Thyroid gland (tissue), 4 donors: ENCODE results near the gene PRICKLE1. TPM values are rescaled to one million over a fixed set of nuclear protein-coding genes. Genes with fewer than 3 reads are reported as not detected.

ENCODE experiments used
- DNase-seq, 2 donors: peaks; one replicate each; pipeline ENCODE4 v3.0.0-alpha.2; 2019
- H3K27ac ChIP-seq, 3 donors: fragments of 200-600 bp; sonication (generic); 1 replicate in 2 of 3; 2 replicates in 1 of 3; pipeline ENCODE4 v1.5.1; 2016 to 2019; ENCODE audit warnings: mild to moderate bottlenecking in 1 of 3, moderate library complexity in 1 of 3
- H3K27me3 ChIP-seq: fragments of 200-600 bp; sonication (generic); one replicate; pipeline ENCODE4 v1.5.1; 2019
- H3K36me3 ChIP-seq, 2 donors: fragments of 200-600 bp; sonication (generic); one replicate each; pipeline ENCODE4 v1.5.1; 2016 to 2019
- H3K4me1 ChIP-seq, 2 donors: fragments of 200-600 bp; sonication (generic); one replicate each; pipeline ENCODE4 v1.5.1; 2017 to 2019
- H3K4me3 ChIP-seq, 3 donors: fragments of 200-600 bp; sonication (generic); replicated peaks in 1 of 3; 1 replicate in 2 of 3; 2 replicates in 1 of 3; pipeline ENCODE4 v1.5.1; 2016; ENCODE audit warnings: mild to moderate bottlenecking in 1 of 3
- H3K9me3 ChIP-seq: fragments of 200-600 bp; sonication (generic); one replicate; pipeline ENCODE4 v1.5.1; 2017
- CTCF ChIP-seq, 6 experiments: fragments of 200-600 bp in 3 of 6; fragments of 450-650 bp in 3 of 6; sonication (generic) in 3 of 6; IDR thresholded peaks; one replicate each; pipeline ENCODE4 v1.5.1; 2016 to 2019; ENCODE audit warnings: antibody characterized with exemption in 6 of 6, mild to moderate bottlenecking in 2 of 6, inconsistent platforms in 1 of 6, moderate library complexity in 1 of 6
- POLR2A ChIP-seq, 2 donors: fragments of 450-650 bp; IDR thresholded peaks; one replicate each; pipeline ENCODE4 v1.6.1; 2017; ENCODE audit warnings: antibody characterized with exemption in 2 of 2, mild to moderate bottlenecking in 2 of 2, moderate library complexity in 1 of 2
- WGBS, 2 donors: methylation state at CpG; one replicate each; pipeline ENCODE4 v1.1.5; 2017; 5-methylcytosine and 5-hydroxymethylcytosine counted together
- intact Hi-C: fragments of 100-400 bp; cut with DNase I; formaldehyde crosslinking; loops from one replicate; pipeline ENCODE4 v1.15.1; 2023
- total RNA-seq, 4 donors: library from RNA; depleted of rRNA; stranded (reverse); fragments of >200 nt; gene quantifications; one replicate each; pipeline ENCODE4 v1.2.3, GENCODE V29; 2016

The PRICKLE1 gene
- total RNA-seq, 4 donors from 2014 or later: 17.2 to 25.4 (median 19.6) TPM

- DNase-seq: no peak
- Histone ChIP-seq H3K4me1 (no peaks in the 10 kb centered on the region), H3K36me3 (no peaks in the 10 kb centered on the region), H3K27me3 (no peaks in the 10 kb centered on the region), H3K27ac (no peak overlapping the region), H3K4me3 (no peak overlapping the region), H3K9me3 (no peaks in the 10 kb centered on the region)
- TF ChIP-seq CTCF (IDR thresholded peaks at IDR 0.05) (no peak), POLR2A (IDR thresholded peaks at IDR 0.05) (no peak)
- intact Hi-C loops: no loop called here
- 71 to 82% methylated on average over 1 of the region's 1 CpG for WGBS, 2 donors
Measured at GRCh38 chr12:42511656-42512055, 77.9 kb downstream of the PRICKLE1 start.

- Histone ChIP-seq H3K27ac (no peak overlapping the region), H3K27me3 (no peaks in the 10 kb centered on the region), H3K4me3 (no peak overlapping the region), H3K4me1 (no peaks in the 10 kb centered on the region), H3K36me3 (no peaks in the 10 kb centered on the region), H3K9me3 (no peaks in the 10 kb centered on the region)
- TF ChIP-seq CTCF (IDR thresholded peaks at IDR 0.05) (no peak), POLR2A (IDR thresholded peaks at IDR 0.05) (no peak)
- no peak for DNase-seq
- intact Hi-C loops: no loop called here
Measured at GRCh38 chr12:42510823-42511222, 78.7 kb downstream of the PRICKLE1 start.

GRCh38 chr12:42508913-42509460, 80.6 kb downstream of the PRICKLE1 start:
- no peak overlapping the region for H3K27ac ChIP-seq
- WGBS, 2 donors: 51 to 68% methylated on average over 5 of the region's 5 CpGs
- no peaks in the 10 kb centered on the region for H3K4me1 ChIP-seq
- no peak for DNase-seq
- H3K27me3 ChIP-seq: no peaks in the 10 kb centered on the region
- H3K36me3 ChIP-seq: no peaks in the 10 kb centered on the region
- no peaks in the 10 kb centered on the region for H3K9me3 ChIP-seq
- intact Hi-C loops: no loop called here
- TF ChIP-seq CTCF (IDR thresholded peaks at IDR 0.05): no peak
- no peak for TF ChIP-seq POLR2A (IDR thresholded peaks at IDR 0.05)
- H3K4me3 ChIP-seq: no peak overlapping the region

GRCh38 chr12:42507565-42507964, 82.0 kb downstream of the PRICKLE1 start:
- TF ChIP-seq CTCF (IDR thresholded peaks at IDR 0.05) (no peak), POLR2A (IDR thresholded peaks at IDR 0.05) (no peak)

GRCh38 chr12:42507081-42507480, 82.5 kb downstream of the PRICKLE1 start:
- Histone ChIP-seq H3K4me1 (no peaks in the 10 kb centered on the region), H3K36me3 (no peaks in the 10 kb centered on the region), H3K4me3 (no peak overlapping the region), H3K27me3 (no peaks in the 10 kb centered on the region), H3K27ac (no peak overlapping the region), H3K9me3 (no peaks in the 10 kb centered on the region)
- TF ChIP-seq CTCF (IDR thresholded peaks at IDR 0.05): no peak
- no peak for TF ChIP-seq POLR2A (IDR thresholded peaks at IDR 0.05)
- intact Hi-C loops: no loop called here
- DNase-seq: no peak
- 61 to 73% methylated on average over 4 of the region's 4 CpGs for WGBS, 2 donors

More at GRCh38 chr12:42507565-42507964, 82.0 kb downstream of the PRICKLE1 start:
- H3K27ac ChIP-seq: no peak overlapping the region
- no peaks in the 10 kb centered on the region for H3K4me1 ChIP-seq
- DNase-seq: no peak
- intact Hi-C loops: no loop called here
- WGBS, 2 donors: 60 to 62% methylated on average over 3 of the region's 3 CpGs
- H3K9me3 ChIP-seq: no peaks in the 10 kb centered on the region
- H3K4me3 ChIP-seq: no peak overlapping the region
- no peaks in the 10 kb centered on the region for H3K27me3 ChIP-seq
- no peaks in the 10 kb centered on the region for H3K36me3 ChIP-seq
